SK-N-SH (cell line): ENCODE data around the gene FGGY. TPM values are rescaled to one million over a fixed set of nuclear protein-coding genes. Genes with fewer than 3 reads are reported as not detected.

Source experiments
- CTCF ChIA-PET: fragments of 300-600, 350-600 bp; formaldehyde crosslinking; extraction: SDS; loops from one replicate; lab custom pipeline; 2021; lab: Yijun Ruan, JAX
- POLR2A ChIA-PET: fragments of 350-600 bp; sonication (Branson Sonifier 250); formaldehyde crosslinking; extraction: SDS; loops from one replicate; lab custom pipeline; 2020; ENCODE audit warnings: antibody characterized with exemption, inconsistent platforms; lab: Yijun Ruan, JAX
- DNase-seq: peaks from one replicate; pipeline ENCODE4 v3.0.0; 2012
- H2AFZ ChIP-seq: fragments of 200-600 bp; sonication (generic); 2 replicates; pipeline ENCODE4 v1.8.1; 2016; ENCODE audit warnings: antibody characterized with exemption, mild to moderate bottlenecking, low read depth
- H3F3A ChIP-seq: fragments of 200-600 bp; sonication (generic); replicated peaks from 2 replicates; pipeline ENCODE3; 2016; ENCODE audit warnings: antibody characterized with exemption, mild to moderate bottlenecking; ENCODE audit not compliant: insufficient read depth
- H3K27ac ChIP-seq, 2 experiments: fragments of 200-500 bp in 1 of 2; fragments of 200-600 bp in 1 of 2; sonication (Bioruptor generic) in 1 of 2; sonication (generic), shearing (Covaris generic) in 1 of 2; 2 replicates each; pipeline versions ENCODE4 v1.5.1 to v1.6.1; 2014 to 2016; ENCODE audit warnings: low read depth in 2 of 2, inconsistent platforms in 1 of 2, low read length in 1 of 2, mild to moderate bottlenecking in 1 of 2, mixed read lengths in 1 of 2
- H3K27me3 ChIP-seq: fragments of 200-600 bp; sonication (generic), shearing (Covaris generic); 2 replicates; pipeline ENCODE4 v1.6.1; 2016; ENCODE audit warnings: mixed run types; ENCODE audit not compliant: insufficient read depth
- H3K36me3 ChIP-seq, 2 experiments: fragments of 200-500 bp in 1 of 2; fragments of 200-600 bp in 1 of 2; sonication (Bioruptor generic) in 1 of 2; sonication (generic) in 1 of 2; replicated peaks in 1 of 2; 2 replicates each; pipeline versions ENCODE3 to v1.5.1; 2014 to 2016; ENCODE audit warnings: low read length in 1 of 2, mild to moderate bottlenecking in 1 of 2; ENCODE audit not compliant: insufficient read depth in 2 of 2, control insufficient read depth in 1 of 2
- H3K4me1 ChIP-seq, 2 experiments: fragments of 200-500 bp in 1 of 2; fragments of 200-600 bp in 1 of 2; sonication (Bioruptor generic) in 1 of 2; sonication (generic), shearing (Covaris generic) in 1 of 2; 2 replicates each; pipeline versions ENCODE4 v1.5.1 to v1.6.1; 2014 to 2016; ENCODE audit warnings: low read depth in 1 of 2, low read length in 1 of 2, mixed run types in 1 of 2; ENCODE audit not compliant: insufficient read depth in 2 of 2, control insufficient read depth in 1 of 2
- H3K4me2 ChIP-seq: fragments of 200-600 bp; sonication (generic), shearing (Covaris generic); 2 replicates; pipeline ENCODE4 v1.6.1; 2017; ENCODE audit warnings: mixed run types
- H3K4me3 ChIP-seq, 2 experiments: fragments of 200-500 bp in 1 of 2; fragments of 200-600 bp in 1 of 2; sonication (Bioruptor generic) in 1 of 2; sonication (generic), shearing (Covaris generic) in 1 of 2; 2 replicates each; pipeline versions ENCODE4 v1.5.1 to v1.8.1; 2014 to 2016; ENCODE audit warnings: low read depth in 2 of 2, inconsistent platforms in 1 of 2, low read length in 1 of 2, mild to moderate bottlenecking in 1 of 2, mixed read lengths in 1 of 2, moderate library complexity in 1 of 2
- H3K79me2 ChIP-seq: fragments of 200-600 bp; sonication (generic); 2 replicates; pipeline ENCODE4 v1.8.1; 2017; ENCODE audit warnings: mild to moderate bottlenecking; ENCODE audit not compliant: insufficient read depth
- H3K9ac ChIP-seq: fragments of 200-600 bp; sonication (generic); 2 replicates; pipeline ENCODE4 v1.6.1; 2017; ENCODE audit warnings: mixed run types
- H3K9me2 ChIP-seq: fragments of 200-600 bp; sonication (generic); 2 replicates; pipeline ENCODE4 v1.6.1; 2017; ENCODE audit warnings: mixed run types
- H3K9me3 ChIP-seq: fragments of 200-600 bp; sonication (generic); 2 replicates; pipeline ENCODE4 v1.6.1; 2017; ENCODE audit warnings: mixed run types, mild to moderate bottlenecking, moderate library complexity
- H4K20me1 ChIP-seq: fragments of 200-600 bp; sonication (generic); 2 replicates; pipeline ENCODE4 v1.6.1; 2017; ENCODE audit warnings: mild to moderate bottlenecking, mixed run types; ENCODE audit not compliant: insufficient read depth
- CHD2 ChIP-seq: fragments of 150-350 bp; IDR thresholded peaks from 2 replicates; pipeline ENCODE4 v1.6.1; 2018; ENCODE audit warnings: low read length; ENCODE audit not compliant: partially characterized antibody
- CTCF ChIP-seq: fragments of 200-600 bp; sonication (generic); IDR thresholded peaks from 2 replicates; pipeline ENCODE4 v1.6.1; 2017; ENCODE audit warnings: antibody characterized with exemption, mild to moderate bottlenecking, moderate library complexity
- EP300 ChIP-seq, 2 experiments: IDR thresholded peaks; 2 replicates each; pipeline versions ENCODE4 v1.4.0 to v1.6.1; 2012; ENCODE audit warnings: borderline replicate concordance in 1 of 2, low read depth in 1 of 2, low read length in 1 of 2
- EZH2phosphoT487 ChIP-seq: fragments of 200-600 bp; sonication (generic); IDR thresholded peaks from 2 replicates; pipeline ENCODE4 v1.6.1; 2017; ENCODE audit warnings: low read depth, mixed run types, mild to moderate bottlenecking, antibody characterized with exemption, moderate library complexity, borderline replicate concordance
- FOSL2 ChIP-seq: IDR thresholded peaks from 2 replicates; pipeline ENCODE4 v1.4.0; 2012; ENCODE audit warnings: low read depth, mild to moderate bottlenecking, moderate library complexity, borderline replicate concordance
- FOXM1 ChIP-seq: IDR thresholded peaks from 2 replicates; pipeline ENCODE4 v1.4.0; 2012; ENCODE audit warnings: low read depth, mild to moderate bottlenecking
- IRF3 ChIP-seq: fragments of 150-350 bp; IDR thresholded peaks from 2 replicates; pipeline ENCODE4 v1.6.1; 2016; ENCODE audit warnings: mild to moderate bottlenecking, low read depth, low read length
- MAX ChIP-seq: IDR thresholded peaks from 2 replicates; pipeline ENCODE4 v1.4.0; 2012; ENCODE audit warnings: low read depth
- MXI1 ChIP-seq: IDR thresholded peaks from 2 replicates; pipeline ENCODE4 v1.6.1; 2012; ENCODE audit warnings: mild to moderate bottlenecking, low read depth, low read length, improper control_type of control experiment
- NRF1 ChIP-seq: IDR thresholded peaks from 2 replicates; pipeline ENCODE4 v1.6.1; 2012; ENCODE audit warnings: low read depth, mild to moderate bottlenecking, low read length
- PBX3 ChIP-seq: IDR thresholded peaks from 2 replicates; pipeline ENCODE4; 2012
- RCOR1 ChIP-seq: fragments of 150-350 bp; IDR thresholded peaks from 2 replicates; pipeline ENCODE4 v1.6.1; 2017; ENCODE audit warnings: antibody characterized with exemption, low read length
- RXRA ChIP-seq: IDR thresholded peaks from 2 replicates; pipeline ENCODE4 v1.4.0; 2012; ENCODE audit warnings: low read depth, mild to moderate bottlenecking, borderline replicate concordance
- SIN3A ChIP-seq: IDR thresholded peaks from 2 replicates; pipeline ENCODE4 v1.6.1; 2012; ENCODE audit warnings: low read depth, mild to moderate bottlenecking, low read length, moderate library complexity, borderline replicate concordance
- SMC3 ChIP-seq: IDR thresholded peaks from 2 replicates; pipeline ENCODE4 v1.6.1; 2012; ENCODE audit warnings: low read depth, low read length, improper control_type of control experiment
- TAF1 ChIP-seq: IDR thresholded peaks from 2 replicates; pipeline ENCODE4 v1.6.1; 2012; ENCODE audit warnings: low read depth, mild to moderate bottlenecking, low read length, moderate library complexity, borderline replicate concordance
- TCF12 ChIP-seq: IDR thresholded peaks from 2 replicates; pipeline ENCODE4 v1.4.0; 2012
- USF1 ChIP-seq: IDR thresholded peaks from 2 replicates; pipeline ENCODE4 v1.4.0; 2012; ENCODE audit warnings: low read depth, borderline replicate concordance
- WGBS: methylation state at CpG from one replicate; pipeline ENCODE4 v1.1.6; 2017; ENCODE audit warnings: low lambda C conversion rate; 5-methylcytosine and 5-hydroxymethylcytosine counted together
- polyA plus RNA-seq, 3 experiments: library from polyadenylated mRNA; depleted of rRNA; stranded (reverse); fragments of >200 nt; gene quantifications; 2 replicates each; pipeline ENCODE4 v1.2.3, GENCODE V29; 2012

FGGY gene
- polyA plus RNA-seq, 1 of the 3 experiments (the other 2 are of a cell fraction): 10.3 TPM

GRCh38 chr1:59675936-59676335 is 379.0 kb downstream of the FGGY start:
- H3K4me1 ChIP-seq: peaks cover 9 to 10% of the 10 kb centered on the region in 2 experiments; a peak in 3 of 4 replicates
- no peaks in the 10 kb centered on the region for H3K27me3 ChIP-seq
- no peak for DNase-seq
- 100% methylated on average over 2 of the region's 2 CpGs for WGBS
- no peak overlapping the region for H3K4me3 ChIP-seq
- CTCF ChIA-PET: interaction anchor here (1.7 kb wide), 1 partner anchor 10 kb away, joined by 4 read pairs; no protein-coding TSS in a partner anchor
- no peaks in the 10 kb centered on the region for H3K79me2 ChIP-seq
- no peaks in the 10 kb centered on the region for H4K20me1 ChIP-seq
- no peaks in the 10 kb centered on the region for H3K9me2 ChIP-seq
- H3K36me3 ChIP-seq: peaks cover 0 to 3% of the 10 kb centered on the region in 2 experiments
- peaks cover 9% of the 10 kb centered on the region for H3F3A ChIP-seq
- no peaks in the 10 kb centered on the region for H3K9me3 ChIP-seq
- no peak overlapping the region for H3K4me2 ChIP-seq
- no peak overlapping the region for H3K9ac ChIP-seq
- no peak overlapping the region for H2AFZ ChIP-seq
- no peak overlapping the region for H3K27ac ChIP-seq
- POLR2A ChIA-PET: no interaction called here
- TF ChIP-seq FOSL2 (no peak), PBX3 (no peak), RCOR1 (no peak), NRF1 (no peak), MAX (no peak), SIN3A (no peak), TAF1 (no peak), USF1 (no peak), SMC3 (no peak), EP300 (IDR thresholded peaks at IDR 0.05; ENCODE audit: borderline replicate concordance in 1 of 2, low read depth in 1 of 2, low read length in 1 of 2) (no peak), EZH2phosphoT487 (no peak), CHD2 (no peak), FOXM1 (no peak), IRF3 (no peak)

GRCh38 chr1:59678040-59678439 is 381.1 kb downstream of the FGGY start:
- no peak for DNase-seq
- TF ChIP-seq RXRA (0 out of 2 replicates have a peak, but pooled peaks have one; percentile 20), FOXM1 (no peak), MXI1 (no peak), CTCF (no peak), NRF1 (no peak), TCF12 (no peak)
- H3K9ac ChIP-seq: peak overlapping the region; percentile 14; the same call in 1 of the 2 replicates
- H3F3A ChIP-seq: peaks cover 9% of the 10 kb centered on the region
- H3K79me2 ChIP-seq: no peaks in the 10 kb centered on the region
- H3K4me1 ChIP-seq: peaks cover 9 to 10% of the 10 kb centered on the region in 2 experiments; a peak in 3 of 4 replicates
- no peaks in the 10 kb centered on the region for H4K20me1 ChIP-seq
- peak overlapping the region; percentile 56; the same call in 1 of the 2 replicates for H3K4me2 ChIP-seq
- H3K27me3 ChIP-seq: no peaks in the 10 kb centered on the region
- H3K9me3 ChIP-seq: no peaks in the 10 kb centered on the region
- WGBS: 96% methylated on average over 1 of the region's 1 CpG
- no peaks in the 10 kb centered on the region for H3K9me2 ChIP-seq
- peaks cover 0 to 3% of the 10 kb centered on the region in 2 experiments for H3K36me3 ChIP-seq
- 0 out of 2 replicates have a peak overlapping the region, but pooled peaks have one; percentile 42 for H2AFZ ChIP-seq
- CTCF ChIA-PET: interaction anchor here (3.1 kb wide), 1 partner anchor 21 kb away, joined by 11 read pairs; no protein-coding TSS in a partner anchor
- POLR2A ChIA-PET: no interaction called here
- H3K4me3 ChIP-seq: no peak overlapping the region
- peak overlapping the region; percentile 65 to 83; a peak in 3 of 4 replicates for H3K27ac ChIP-seq
